Transverse colon (tissue), 4 donors: Measurements from ENCODE around the gene SLC25A17.

Experiments
- CTCF ChIP-seq, 5 experiments: fragments of 200-600 bp in 3 of 5; fragments of 450-650 bp in 2 of 5; sonication (generic) in 3 of 5; IDR thresholded peaks; 1 replicate in 2 of 5; 2 replicates in 3 of 5; pipeline ENCODE4 v1.5.1; 2016 to 2017; ENCODE audit warnings: antibody characterized with exemption in 5 of 5, inconsistent platforms in 3 of 5, mild to moderate bottlenecking in 2 of 5, moderate library complexity in 1 of 5
- POLR2A ChIP-seq: fragments of 450-650 bp; IDR thresholded peaks from one replicate; pipeline ENCODE4 v1.6.1; 2016; ENCODE audit warnings: antibody characterized with exemption, mild to moderate bottlenecking, moderate library complexity
- POLR2AphosphoS5 ChIP-seq, 3 donors: sonication (generic); formaldehyde crosslinking; IDR thresholded peaks; one replicate each; pipeline ENCODE4 v1.6.1; 2016; ENCODE audit warnings: antibody characterized with exemption in 3 of 3

GRCh38 chr22:40834619-40835018 is 15.5 kb upstream of the SLC25A17 start:
- no peak for TF ChIP-seq CTCF (IDR thresholded peaks at IDR 0.05)
- TF ChIP-seq POLR2AphosphoS5 (IDR thresholded peaks at IDR 0.05), result no peak
- no peak for TF ChIP-seq POLR2A
